Vagina (tissue), 2 donors: Measurements from ENCODE around the gene FOXN3.

ENCODE experiments used
- CTCF ChIP-seq, 3 experiments: fragments of 450-650 bp in 2 of 3; fragments of 200-600 bp in 1 of 3; sonication (generic) in 1 of 3; IDR thresholded peaks; one replicate each; pipeline ENCODE4 v1.5.1; 2017 to 2019; ENCODE audit warnings: antibody characterized with exemption in 3 of 3, mild to moderate bottlenecking in 2 of 3, moderate library complexity in 2 of 3
- POLR2A ChIP-seq, 2 donors: fragments of 450-650 bp; IDR thresholded peaks; one replicate each; pipeline ENCODE4 v1.6.1; 2017; ENCODE audit warnings: antibody characterized with exemption in 2 of 2, mild to moderate bottlenecking in 2 of 2, moderate library complexity in 2 of 2

GRCh38 chr14:89427426-89428172, 10.6 kb upstream of the FOXN3 start:
- no peak for TF ChIP-seq CTCF (IDR thresholded peaks at IDR 0.05)
- no peak for TF ChIP-seq POLR2A (IDR thresholded peaks at IDR 0.05)
